Spleen (tissue), 11 donors: ENCODE data around the gene DEAF1. TPM values are rescaled to one million over a fixed set of nuclear protein-coding genes. Genes with fewer than 3 reads are reported as not detected.

ENCODE experiments used
- DNase-seq: peaks from one replicate; pipeline ENCODE4 v3.0.0-alpha.2; 2020
- H3K27ac ChIP-seq, 8 donors: fragments of 200-600 bp; sonication (generic) in 7 of 8; 1 replicate in 4 of 8; 2 replicates in 4 of 8; pipeline versions ENCODE4 v1.5.0 to v1.8.0; 2016 to 2021; ENCODE audit warnings: inconsistent platforms in 4 of 8, mild to moderate bottlenecking in 4 of 8, moderate library complexity in 1 of 8
- H3K27me3 ChIP-seq, 7 donors: fragments of 200-600 bp; sonication (generic) in 6 of 7; replicated peaks in 1 of 7; 1 replicate in 4 of 7; 2 replicates in 3 of 7; pipeline versions ENCODE4 v1.5.0 to v1.8.0; 2016 to 2021; ENCODE audit warnings: inconsistent platforms in 3 of 7, mild to moderate bottlenecking in 1 of 7
- H3K36me3 ChIP-seq, 6 donors: fragments of 200-600 bp; sonication (generic) in 5 of 6; 1 replicate in 4 of 6; 2 replicates in 2 of 6; pipeline versions ENCODE4 v1.5.0 to v1.8.0; 2016 to 2021; ENCODE audit warnings: inconsistent platforms in 2 of 6
- H3K4me1 ChIP-seq, 6 donors: fragments of 200-600 bp; sonication (generic) in 5 of 6; 1 replicate in 3 of 6; 2 replicates in 3 of 6; pipeline versions ENCODE4 v1.5.0 to v1.8.0; 2016 to 2021; ENCODE audit warnings: inconsistent platforms in 3 of 6
- H3K4me3 ChIP-seq, 8 donors: fragments of 200-600 bp; sonication (generic) in 7 of 8; 1 replicate in 4 of 8; 2 replicates in 4 of 8; pipeline versions ENCODE4 v1.5.0 to v1.8.0; 2016 to 2021; ENCODE audit warnings: inconsistent platforms in 4 of 8, mild to moderate bottlenecking in 4 of 8, moderate library complexity in 2 of 8
- H3K9me3 ChIP-seq, 8 donors: fragments of 200-600 bp; sonication (generic) in 7 of 8; 1 replicate in 4 of 8; 2 replicates in 4 of 8; pipeline versions ENCODE4 v1.5.0 to v1.8.0; 2016 to 2021; ENCODE audit warnings: inconsistent platforms in 4 of 8
- CTCF ChIP-seq, 11 experiments: fragments of 200-600 bp in 7 of 11; fragments of 450-650 bp in 4 of 11; sonication (generic) in 4 of 11; IDR thresholded peaks in 8 of 11; conservative IDR thresholded peaks in 3 of 11; 1 replicate in 7 of 11; 2 replicates in 4 of 11; pipeline versions ENCODE4 v1.4.0 to v1.8.0; 2016 to 2021; ENCODE audit warnings: antibody characterized with exemption in 11 of 11, inconsistent platforms in 4 of 11, mild to moderate bottlenecking in 1 of 11
- POLR2A ChIP-seq, 3 donors: fragments of 450-650 bp; IDR thresholded peaks; one replicate each; pipeline ENCODE4 v1.5.1; 2017; ENCODE audit warnings: antibody characterized with exemption in 3 of 3, mild to moderate bottlenecking in 1 of 3
- POLR2AphosphoS5 ChIP-seq, 3 donors: sonication (generic); formaldehyde crosslinking; IDR thresholded peaks; one replicate each; pipeline ENCODE4 v1.5.1; 2017; ENCODE audit warnings: antibody characterized with exemption in 3 of 3
- WGBS, 5 donors: extraction: QIAGEN DNeasy Blood & Tissue Kit in 3 of 5; methylation state at CpG; one replicate each; pipeline versions ENCODE4 v1.1.5 to v1.1.7; 2013 to 2018; 5-methylcytosine and 5-hydroxymethylcytosine counted together
- intact Hi-C: fragments of 100-400 bp; cut with DNase I; formaldehyde crosslinking; loops from one replicate; pipeline ENCODE4 v1.15.0; 2023; ENCODE audit warnings: low total_unique reads
- polyA plus RNA-seq, 3 donors: library from polyadenylated mRNA; stranded (reverse); fragments of 200-250 nt; gene quantifications; one replicate each; pipeline ENCODE4 v1.2.1, GENCODE V29; 2013
- total RNA-seq, 7 donors: library from RNA; depleted of rRNA in 3 of 7; stranded (reverse); fragments of >200 nt in 3 of 7; fragmentation: NEBNext Ultra II Directional in 4 of 7; extraction: Animal tissue kit (Norgen Biotek cat#: 25700) in 4 of 7; gene quantifications; one replicate each; pipeline versions ENCODE4 v1.1.0 to v1.2.1, GENCODE V29; 2016 to 2021
- donor health status: healthy with polysubstance abuse.
- donor health status: DM: no; HTN: no; CAD: no; lungs with moderate emphysema.
- donor health status: DM: no; HTN: no; CAD: no.
- donor health status: Bipolar disorder and iron deficiency.
- donor health status: healthy.
- donor health status: DM: no; HTN: no; CAD: no.
- donor health status: DM: yes; HTN: yes; CAD: no.

DEAF1 gene
- total and polyA plus RNA-seq, 10 donors = 21.8 to 44.9 (median 30.1) TPM

GRCh38 chr11:607971-608659 is 86.9 kb downstream of the DEAF1 start:
- WGBS, 5 donors = 76 to 94% (median 84%) methylated on average over 33 to 45 of the region's 45 CpGs
- H3K36me3 ChIP-seq = peaks cover 4 to 100% (median 98%) of the 10 kb centered on the region in 6 donors
- intact Hi-C loops = no loop called here
- TF ChIP-seq CTCF (IDR thresholded peaks at IDR 0.05 in 8 of 11, conservative IDR thresholded peaks at IDR 0.05 in 3 of 11) (no peak), POLR2A (IDR thresholded peaks at IDR 0.05) (no peak), POLR2AphosphoS5 (IDR thresholded peaks at IDR 0.05) (peak in 2 of 3 donors; percentile 47 to 62)
- H3K27ac ChIP-seq = peak overlapping the region in 5 of 8 donors; percentile 33 to 56 (median 49)
- no peaks in the 10 kb centered on the region for H3K27me3 ChIP-seq
- H3K9me3 ChIP-seq = no peaks in the 10 kb centered on the region
- H3K4me1 ChIP-seq = peaks cover 0 to 36% (median 19%) of the 10 kb centered on the region in 6 donors
- DNase-seq = no peak
- peak overlapping the region in 1 of 8 donors; percentile 3 for H3K4me3 ChIP-seq

GRCh38 chr11:607020-607780 is 87.8 kb downstream of the DEAF1 start:
- TF ChIP-seq CTCF (IDR thresholded peaks at IDR 0.05 in 8 of 11, conservative IDR thresholded peaks at IDR 0.05 in 3 of 11) = no peak
- peak in 2 of 3 donors; percentile 8 to 35 for TF ChIP-seq POLR2AphosphoS5 (IDR thresholded peaks at IDR 0.05)
- no peak for TF ChIP-seq POLR2A (IDR thresholded peaks at IDR 0.05)
- Histone ChIP-seq H3K4me1 (peaks cover 0 to 27% (median 12%) of the 10 kb centered on the region in 6 donors), H3K4me3 (no peak overlapping the region), H3K27ac (no peak overlapping the region), H3K27me3 (no peaks in the 10 kb centered on the region), H3K9me3 (no peaks in the 10 kb centered on the region), H3K36me3 (peaks cover 3 to 100% (median 98%) of the 10 kb centered on the region in 6 donors)
- DNase-seq = no peak
- WGBS, 5 donors = 92 to 95% (median 94%) methylated on average over 27 to 35 of the region's 35 CpGs
- intact Hi-C loops = no loop called here

GRCh38 chr11:606245-606644 is 88.8 kb downstream of the DEAF1 start:
- Histone ChIP-seq H3K9me3 (no peaks in the 10 kb centered on the region), H3K4me3 (no peak overlapping the region), H3K27ac (peak overlapping the region in 3 of 8 donors; percentile 14 to 33 (median 30)), H3K4me1 (peaks cover 0 to 21% (median 11%) of the 10 kb centered on the region in 6 donors), H3K27me3 (no peaks in the 10 kb centered on the region), H3K36me3 (peaks cover 0 to 100% (median 98%) of the 10 kb centered on the region in 6 donors)
- DNase-seq = no peak
- 64 to 87% (median 76%) methylated on average over 7 to 19 of the region's 19 CpGs for WGBS, 5 donors
- intact Hi-C loops = no loop called here
- TF ChIP-seq POLR2A (IDR thresholded peaks at IDR 0.05) (no peak), CTCF (IDR thresholded peaks at IDR 0.05 in 8 of 11, conservative IDR thresholded peaks at IDR 0.05 in 3 of 11) (no peak), POLR2AphosphoS5 (IDR thresholded peaks at IDR 0.05) (peak in 2 of 3 donors; percentile 53 to 62)
